K562 (cell line): ENCODE measurements around the gene SF3B3. TPM values are rescaled to one million over a fixed set of nuclear protein-coding genes. Genes with fewer than 3 reads are reported as not detected.

Experiments used
- E2F3 ChIP-seq: fragments of 250-450 bp; sonication (Bioruptor Pico); IDR thresholded peaks from 2 replicates; pipeline ENCODE4 v1.4.0; 2020; ENCODE audit warnings: mild to moderate bottlenecking
- LCOR ChIP-seq: sonication (generic); formaldehyde crosslinking; IDR thresholded peaks from 2 replicates; pipeline ENCODE4 v1.8.0; 2022; ENCODE audit warnings: mild to moderate bottlenecking, missing genetic modification reagents
- MAX ChIP-seq: sonication (generic); formaldehyde crosslinking; IDR thresholded peaks from 2 replicates; pipeline ENCODE4 v1.9.0; 2022; ENCODE audit warnings: mild to moderate bottlenecking, missing genetic modification reagents
- MEF2A ChIP-seq: IDR thresholded peaks from 2 replicates; pipeline ENCODE4 v1.6.1; 2011; ENCODE audit warnings: low read depth, mild to moderate bottlenecking, low read length, moderate library complexity; ENCODE audit not compliant: control insufficient read depth
- THAP12 ChIP-seq: fragments of 250-450 bp; sonication (Bioruptor Pico); IDR thresholded peaks from 2 replicates; pipeline ENCODE4 v1.9.0; 2021; ENCODE audit warnings: mild to moderate bottlenecking, inconsistent platforms
- polyA plus RNA-seq, 8 experiments: library from polyadenylated mRNA; depleted of rRNA in 4 of 8; stranded (reverse) in 5 of 8; unstranded in 3 of 8; fragments of >200 nt; fragmentation: Nextera tagmentation in 2 of 8; fragmentation: Illumina TruSeq in 1 of 8; extraction: Ambion mirVana in 2 of 8; extraction: Trizol in 1 of 8; gene quantifications; 2 replicates each; pipeline versions ENCODE4 v1.2.1 to v1.2.3, GENCODE V29; 2011 to 2014; ENCODE audit warnings: inconsistent platforms in 1 of 8, missing spikeins in 1 of 8
- total RNA-seq, 7 experiments: library from RNA; depleted of rRNA in 6 of 7; stranded (reverse); fragments of >200 nt in 6 of 7; fragmentation: Illumina TruSeq in 2 of 7; extraction: Trizol in 2 of 7; gene quantifications; 2 replicates each; pipeline versions ENCODE4 v1.2.1 to v1.2.3, GENCODE V29; 2011 to 2021; ENCODE audit warnings: low replicate concordance in 1 of 7
- TF ChIP-seq, protein P1 (sequence below): fragments of 450-650 bp; IDR thresholded peaks from 2 replicates; pipeline ENCODE4 v1.6.1; 2016; ENCODE audit warnings: mild to moderate bottlenecking, moderate library complexity
- TF ChIP-seq, protein P2 (sequence below), 2 experiments: fragments of 450-650 bp; conservative IDR thresholded peaks; 2 replicates each; pipeline ENCODE4 v1.6.1; 2017; ENCODE audit warnings: mild to moderate bottlenecking in 2 of 2, moderate library complexity in 2 of 2
- TF ChIP-seq, protein P3 (sequence below): fragments of 450-650 bp; formaldehyde crosslinking; IDR thresholded peaks from 2 replicates; pipeline ENCODE4 v1.4.0; 2022; ENCODE audit warnings: missing genetic modification characterization

Gene SF3B3
- total and polyA plus RNA-seq, 9 of the 15 experiments (the other 6 are each of a cell fraction or from before 2014, with no cell fraction given): 98.9 to 546 (median 221) TPM

DNA sequence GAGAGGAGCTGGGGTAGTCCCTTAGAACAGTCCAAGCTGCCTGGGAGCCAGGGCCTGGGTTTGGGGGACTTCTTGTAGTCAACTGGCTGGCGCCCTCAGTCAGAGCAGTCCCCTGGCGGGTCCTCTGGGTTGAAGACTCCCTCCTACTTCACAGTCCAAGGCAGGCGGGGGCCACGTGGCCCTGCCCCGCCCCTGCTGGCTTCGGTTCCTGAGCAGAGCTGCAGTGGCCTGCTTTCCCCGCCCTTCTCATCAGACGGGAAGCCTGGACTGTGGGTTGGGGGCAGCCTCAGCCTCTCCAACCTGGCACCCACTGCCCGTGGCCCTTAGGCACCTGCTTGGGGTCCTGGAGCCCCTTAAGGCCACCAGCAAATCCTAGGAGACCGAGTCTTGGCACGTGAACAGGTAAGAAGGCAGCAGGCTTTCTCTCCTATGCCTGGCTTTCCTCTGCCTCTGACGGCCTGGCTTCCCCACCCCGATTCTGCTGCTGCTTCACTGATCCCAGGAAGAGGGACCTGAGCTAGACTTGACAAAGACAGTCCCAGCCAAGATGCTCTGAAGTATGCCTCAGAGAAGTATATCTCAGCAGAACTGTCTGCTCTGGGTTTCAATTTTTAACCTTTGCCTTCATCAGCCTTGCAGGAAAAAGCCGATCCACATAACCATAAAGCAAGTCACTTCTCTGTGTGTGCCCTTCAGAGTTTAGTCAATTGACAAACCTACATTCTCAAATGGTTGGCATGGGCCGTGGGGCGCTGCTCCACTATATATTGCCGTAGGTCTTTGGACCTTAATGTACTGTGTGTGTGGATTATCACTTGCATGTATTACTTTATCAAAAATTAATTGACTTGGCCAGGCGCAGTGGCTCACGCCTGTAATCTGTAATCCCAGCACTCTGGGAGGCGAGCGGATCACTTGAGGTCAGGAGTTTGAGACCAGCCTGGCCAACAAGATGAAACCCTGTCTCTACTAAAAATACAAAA, 56.3 kb downstream of the SF3B3 start (continued):
- TF ChIP-seq, protein P1, sequence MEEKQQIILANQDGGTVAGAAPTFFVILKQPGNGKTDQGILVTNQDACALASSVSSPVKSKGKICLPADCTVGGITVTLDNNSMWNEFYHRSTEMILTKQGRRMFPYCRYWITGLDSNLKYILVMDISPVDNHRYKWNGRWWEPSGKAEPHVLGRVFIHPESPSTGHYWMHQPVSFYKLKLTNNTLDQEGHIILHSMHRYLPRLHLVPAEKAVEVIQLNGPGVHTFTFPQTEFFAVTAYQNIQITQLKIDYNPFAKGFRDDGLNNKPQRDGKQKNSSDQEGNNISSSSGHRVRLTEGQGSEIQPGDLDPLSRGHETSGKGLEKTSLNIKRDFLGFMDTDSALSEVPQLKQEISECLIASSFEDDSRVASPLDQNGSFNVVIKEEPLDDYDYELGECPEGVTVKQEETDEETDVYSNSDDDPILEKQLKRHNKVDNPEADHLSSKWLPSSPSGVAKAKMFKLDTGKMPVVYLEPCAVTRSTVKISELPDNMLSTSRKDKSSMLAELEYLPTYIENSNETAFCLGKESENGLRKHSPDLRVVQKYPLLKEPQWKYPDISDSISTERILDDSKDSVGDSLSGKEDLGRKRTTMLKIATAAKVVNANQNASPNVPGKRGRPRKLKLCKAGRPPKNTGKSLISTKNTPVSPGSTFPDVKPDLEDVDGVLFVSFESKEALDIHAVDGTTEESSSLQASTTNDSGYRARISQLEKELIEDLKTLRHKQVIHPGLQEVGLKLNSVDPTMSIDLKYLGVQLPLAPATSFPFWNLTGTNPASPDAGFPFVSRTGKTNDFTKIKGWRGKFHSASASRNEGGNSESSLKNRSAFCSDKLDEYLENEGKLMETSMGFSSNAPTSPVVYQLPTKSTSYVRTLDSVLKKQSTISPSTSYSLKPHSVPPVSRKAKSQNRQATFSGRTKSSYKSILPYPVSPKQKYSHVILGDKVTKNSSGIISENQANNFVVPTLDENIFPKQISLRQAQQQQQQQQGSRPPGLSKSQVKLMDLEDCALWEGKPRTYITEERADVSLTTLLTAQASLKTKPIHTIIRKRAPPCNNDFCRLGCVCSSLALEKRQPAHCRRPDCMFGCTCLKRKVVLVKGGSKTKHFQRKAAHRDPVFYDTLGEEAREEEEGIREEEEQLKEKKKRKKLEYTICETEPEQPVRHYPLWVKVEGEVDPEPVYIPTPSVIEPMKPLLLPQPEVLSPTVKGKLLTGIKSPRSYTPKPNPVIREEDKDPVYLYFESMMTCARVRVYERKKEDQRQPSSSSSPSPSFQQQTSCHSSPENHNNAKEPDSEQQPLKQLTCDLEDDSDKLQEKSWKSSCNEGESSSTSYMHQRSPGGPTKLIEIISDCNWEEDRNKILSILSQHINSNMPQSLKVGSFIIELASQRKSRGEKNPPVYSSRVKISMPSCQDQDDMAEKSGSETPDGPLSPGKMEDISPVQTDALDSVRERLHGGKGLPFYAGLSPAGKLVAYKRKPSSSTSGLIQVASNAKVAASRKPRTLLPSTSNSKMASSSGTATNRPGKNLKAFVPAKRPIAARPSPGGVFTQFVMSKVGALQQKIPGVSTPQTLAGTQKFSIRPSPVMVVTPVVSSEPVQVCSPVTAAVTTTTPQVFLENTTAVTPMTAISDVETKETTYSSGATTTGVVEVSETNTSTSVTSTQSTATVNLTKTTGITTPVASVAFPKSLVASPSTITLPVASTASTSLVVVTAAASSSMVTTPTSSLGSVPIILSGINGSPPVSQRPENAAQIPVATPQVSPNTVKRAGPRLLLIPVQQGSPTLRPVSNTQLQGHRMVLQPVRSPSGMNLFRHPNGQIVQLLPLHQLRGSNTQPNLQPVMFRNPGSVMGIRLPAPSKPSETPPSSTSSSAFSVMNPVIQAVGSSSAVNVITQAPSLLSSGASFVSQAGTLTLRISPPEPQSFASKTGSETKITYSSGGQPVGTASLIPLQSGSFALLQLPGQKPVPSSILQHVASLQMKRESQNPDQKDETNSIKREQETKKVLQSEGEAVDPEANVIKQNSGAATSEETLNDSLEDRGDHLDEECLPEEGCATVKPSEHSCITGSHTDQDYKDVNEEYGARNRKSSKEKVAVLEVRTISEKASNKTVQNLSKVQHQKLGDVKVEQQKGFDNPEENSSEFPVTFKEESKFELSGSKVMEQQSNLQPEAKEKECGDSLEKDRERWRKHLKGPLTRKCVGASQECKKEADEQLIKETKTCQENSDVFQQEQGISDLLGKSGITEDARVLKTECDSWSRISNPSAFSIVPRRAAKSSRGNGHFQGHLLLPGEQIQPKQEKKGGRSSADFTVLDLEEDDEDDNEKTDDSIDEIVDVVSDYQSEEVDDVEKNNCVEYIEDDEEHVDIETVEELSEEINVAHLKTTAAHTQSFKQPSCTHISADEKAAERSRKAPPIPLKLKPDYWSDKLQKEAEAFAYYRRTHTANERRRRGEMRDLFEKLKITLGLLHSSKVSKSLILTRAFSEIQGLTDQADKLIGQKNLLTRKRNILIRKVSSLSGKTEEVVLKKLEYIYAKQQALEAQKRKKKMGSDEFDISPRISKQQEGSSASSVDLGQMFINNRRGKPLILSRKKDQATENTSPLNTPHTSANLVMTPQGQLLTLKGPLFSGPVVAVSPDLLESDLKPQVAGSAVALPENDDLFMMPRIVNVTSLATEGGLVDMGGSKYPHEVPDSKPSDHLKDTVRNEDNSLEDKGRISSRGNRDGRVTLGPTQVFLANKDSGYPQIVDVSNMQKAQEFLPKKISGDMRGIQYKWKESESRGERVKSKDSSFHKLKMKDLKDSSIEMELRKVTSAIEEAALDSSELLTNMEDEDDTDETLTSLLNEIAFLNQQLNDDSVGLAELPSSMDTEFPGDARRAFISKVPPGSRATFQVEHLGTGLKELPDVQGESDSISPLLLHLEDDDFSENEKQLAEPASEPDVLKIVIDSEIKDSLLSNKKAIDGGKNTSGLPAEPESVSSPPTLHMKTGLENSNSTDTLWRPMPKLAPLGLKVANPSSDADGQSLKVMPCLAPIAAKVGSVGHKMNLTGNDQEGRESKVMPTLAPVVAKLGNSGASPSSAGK: peak; percentile 83
- no peak for TF ChIP-seq THAP12 (CRISPR knock-in tag)
- TF ChIP-seq MAX (CRISPR knock-in tag): peak; percentile 86
- TF ChIP-seq LCOR: no peak
- TF ChIP-seq, protein P2, sequence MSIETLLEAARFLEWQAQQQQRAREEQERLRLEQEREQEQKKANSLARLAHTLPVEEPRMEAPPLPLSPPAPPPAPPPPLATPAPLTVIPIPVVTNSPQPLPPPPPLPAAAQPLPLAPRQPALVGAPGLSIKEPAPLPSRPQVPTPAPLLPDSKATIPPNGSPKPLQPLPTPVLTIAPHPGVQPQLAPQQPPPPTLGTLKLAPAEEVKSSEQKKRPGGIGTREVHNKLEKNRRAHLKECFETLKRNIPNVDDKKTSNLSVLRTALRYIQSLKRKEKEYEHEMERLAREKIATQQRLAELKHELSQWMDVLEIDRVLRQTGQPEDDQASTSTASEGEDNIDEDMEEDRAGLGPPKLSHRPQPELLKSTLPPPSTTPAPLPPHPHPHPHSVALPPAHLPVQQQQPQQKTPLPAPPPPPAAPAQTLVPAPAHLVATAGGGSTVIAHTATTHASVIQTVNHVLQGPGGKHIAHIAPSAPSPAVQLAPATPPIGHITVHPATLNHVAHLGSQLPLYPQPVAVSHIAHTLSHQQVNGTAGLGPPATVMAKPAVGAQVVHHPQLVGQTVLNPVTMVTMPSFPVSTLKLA (conservative IDR thresholded peaks at IDR 0.05): peak; percentile 73 to 76
- TF ChIP-seq MEF2A: no peak
- TF ChIP-seq E2F3 (CRISPR knock-in tag): no peak
- TF ChIP-seq, protein P3, sequence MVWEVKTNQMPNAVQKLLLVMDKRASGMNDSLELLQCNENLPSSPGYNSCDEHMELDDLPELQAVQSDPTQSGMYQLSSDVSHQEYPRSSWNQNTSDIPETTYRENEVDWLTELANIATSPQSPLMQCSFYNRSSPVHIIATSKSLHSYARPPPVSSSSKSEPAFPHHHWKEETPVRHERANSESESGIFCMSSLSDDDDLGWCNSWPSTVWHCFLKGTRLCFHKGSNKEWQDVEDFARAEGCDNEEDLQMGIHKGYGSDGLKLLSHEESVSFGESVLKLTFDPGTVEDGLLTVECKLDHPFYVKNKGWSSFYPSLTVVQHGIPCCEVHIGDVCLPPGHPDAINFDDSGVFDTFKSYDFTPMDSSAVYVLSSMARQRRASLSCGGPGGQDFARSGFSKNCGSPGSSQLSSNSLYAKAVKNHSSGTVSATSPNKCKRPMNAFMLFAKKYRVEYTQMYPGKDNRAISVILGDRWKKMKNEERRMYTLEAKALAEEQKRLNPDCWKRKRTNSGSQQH (CRISPR knock-in tag): no peak
